ENCODE results near the gene SRF. TPM values are rescaled to one million over a fixed set of nuclear protein-coding genes. Genes with fewer than 3 reads are reported as not detected.

The SRF gene
- total and polyA plus RNA-seq, 4 donors = 2.0 to 11.7 (median 7.1) TPM

GRCh38 chr6:43147691-43148477 lies 23.2 kb upstream of the SRF start:
- no peaks in the 10 kb centered on the region for H3K27me3 ChIP-seq (ENCODE audit: control insufficient read depth in 4 of 4, insufficient read depth in 4 of 4, low read length in 3 of 4)
- TF ChIP-seq GABPA (IDR thresholded peaks at IDR 0.05 in 1 of 2, conservative IDR thresholded peaks at IDR 0.05 in 1 of 2) (no peak), HNF4G (IDR thresholded peaks at IDR 0.05) (no peak), EGR1 (IDR thresholded peaks at IDR 0.05; ENCODE audit: low read depth in 2 of 2) (no peak), TAF1 (conservative IDR thresholded peaks at IDR 0.05) (no peak), RXRA (IDR thresholded peaks at IDR 0.05) (no peak), FOXA2 (IDR thresholded peaks at IDR 0.05) (no peak), HNF4A (conservative IDR thresholded peaks at IDR 0.05) (no peak), SP1 (IDR thresholded peaks at IDR 0.05) (no peak), NR2F2 (IDR thresholded peaks at IDR 0.05) (no peak), JUND (IDR thresholded peaks at IDR 0.05) (no peak)
- TF ChIP-seq, protein P1, sequence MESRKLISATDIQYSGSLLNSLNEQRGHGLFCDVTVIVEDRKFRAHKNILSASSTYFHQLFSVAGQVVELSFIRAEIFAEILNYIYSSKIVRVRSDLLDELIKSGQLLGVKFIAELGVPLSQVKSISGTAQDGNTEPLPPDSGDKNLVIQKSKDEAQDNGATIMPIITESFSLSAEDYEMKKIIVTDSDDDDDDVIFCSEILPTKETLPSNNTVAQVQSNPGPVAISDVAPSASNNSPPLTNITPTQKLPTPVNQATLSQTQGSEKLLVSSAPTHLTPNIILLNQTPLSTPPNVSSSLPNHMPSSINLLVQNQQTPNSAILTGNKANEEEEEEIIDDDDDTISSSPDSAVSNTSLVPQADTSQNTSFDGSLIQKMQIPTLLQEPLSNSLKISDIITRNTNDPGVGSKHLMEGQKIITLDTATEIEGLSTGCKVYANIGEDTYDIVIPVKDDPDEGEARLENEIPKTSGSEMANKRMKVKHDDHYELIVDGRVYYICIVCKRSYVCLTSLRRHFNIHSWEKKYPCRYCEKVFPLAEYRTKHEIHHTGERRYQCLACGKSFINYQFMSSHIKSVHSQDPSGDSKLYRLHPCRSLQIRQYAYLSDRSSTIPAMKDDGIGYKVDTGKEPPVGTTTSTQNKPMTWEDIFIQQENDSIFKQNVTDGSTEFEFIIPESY (IDR thresholded peaks at IDR 0.05) = no peak
- TF ChIP-seq, protein P2, sequence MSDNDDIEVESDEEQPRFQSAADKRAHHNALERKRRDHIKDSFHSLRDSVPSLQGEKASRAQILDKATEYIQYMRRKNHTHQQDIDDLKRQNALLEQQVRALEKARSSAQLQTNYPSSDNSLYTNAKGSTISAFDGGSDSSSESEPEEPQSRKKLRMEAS (IDR thresholded peaks at IDR 0.05) = no peak
- TF ChIP-seq, protein P3, sequence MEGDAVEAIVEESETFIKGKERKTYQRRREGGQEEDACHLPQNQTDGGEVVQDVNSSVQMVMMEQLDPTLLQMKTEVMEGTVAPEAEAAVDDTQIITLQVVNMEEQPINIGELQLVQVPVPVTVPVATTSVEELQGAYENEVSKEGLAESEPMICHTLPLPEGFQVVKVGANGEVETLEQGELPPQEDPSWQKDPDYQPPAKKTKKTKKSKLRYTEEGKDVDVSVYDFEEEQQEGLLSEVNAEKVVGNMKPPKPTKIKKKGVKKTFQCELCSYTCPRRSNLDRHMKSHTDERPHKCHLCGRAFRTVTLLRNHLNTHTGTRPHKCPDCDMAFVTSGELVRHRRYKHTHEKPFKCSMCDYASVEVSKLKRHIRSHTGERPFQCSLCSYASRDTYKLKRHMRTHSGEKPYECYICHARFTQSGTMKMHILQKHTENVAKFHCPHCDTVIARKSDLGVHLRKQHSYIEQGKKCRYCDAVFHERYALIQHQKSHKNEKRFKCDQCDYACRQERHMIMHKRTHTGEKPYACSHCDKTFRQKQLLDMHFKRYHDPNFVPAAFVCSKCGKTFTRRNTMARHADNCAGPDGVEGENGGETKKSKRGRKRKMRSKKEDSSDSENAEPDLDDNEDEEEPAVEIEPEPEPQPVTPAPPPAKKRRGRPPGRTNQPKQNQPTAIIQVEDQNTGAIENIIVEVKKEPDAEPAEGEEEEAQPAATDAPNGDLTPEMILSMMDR (IDR thresholded peaks at IDR 0.05; ENCODE audit: low read depth, low read length, missing input control) = no peak
- DNase-seq (ENCODE audit: low spot score) = no peak
- H3K9me3 ChIP-seq (ENCODE audit: control insufficient read depth in 4 of 4, low read length in 3 of 4) = no peaks in the 10 kb centered on the region
- H3K4me3 ChIP-seq (ENCODE audit: low read depth in 1 of 3, low read length in 3 of 3) = no peak overlapping the region
- H3K4me1 ChIP-seq (ENCODE audit: control insufficient read depth in 4 of 4, insufficient read depth in 4 of 4, low read length in 3 of 4) = peaks cover 0 to 21% (median 15%) of the 10 kb centered on the region in 4 donors
- 94% methylated on average over 6 of the region's 6 CpGs for WGBS
- no peak overlapping the region for H3K27ac ChIP-seq (ENCODE audit: low read depth in 1 of 2, low read length in 2 of 2)
- no peaks in the 10 kb centered on the region for H3K36me3 ChIP-seq (ENCODE audit: control insufficient read depth in 4 of 4, insufficient read depth in 3 of 4, low read depth in 1 of 4, low read length in 3 of 4)
- no peak overlapping the region for H3K9ac ChIP-seq (ENCODE audit: low read depth in 1 of 2, low read length in 2 of 2)

DNA sequence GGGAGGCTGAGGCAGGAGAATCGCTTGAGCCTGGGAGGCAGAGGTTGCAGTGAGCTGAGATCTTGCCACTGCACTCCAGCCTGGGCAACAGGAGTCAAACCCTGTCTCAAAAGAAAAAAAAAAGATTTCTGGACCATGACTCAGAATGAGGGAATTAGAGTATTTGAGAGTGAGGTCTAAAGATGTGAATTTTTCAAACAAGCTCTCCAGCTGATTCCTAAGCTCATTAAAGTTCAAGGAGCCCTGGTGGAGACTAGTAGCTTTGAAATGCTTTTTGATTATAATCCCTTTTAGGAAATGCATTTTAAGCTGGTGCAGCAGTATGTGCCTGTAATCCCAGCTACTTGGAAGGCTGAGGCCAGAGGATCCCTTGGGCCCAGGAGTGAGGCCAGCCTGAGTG lies 21.8 kb upstream of the SRF start:
- Histone ChIP-seq H3K27ac (ENCODE audit: low read depth in 1 of 2, low read length in 2 of 2) (no peak overlapping the region), H3K9me3 (ENCODE audit: control insufficient read depth in 4 of 4, low read length in 3 of 4) (no peaks in the 10 kb centered on the region), H3K36me3 (ENCODE audit: control insufficient read depth in 4 of 4, insufficient read depth in 3 of 4, low read depth in 1 of 4, low read length in 3 of 4) (no peaks in the 10 kb centered on the region), H3K27me3 (ENCODE audit: control insufficient read depth in 4 of 4, insufficient read depth in 4 of 4, low read length in 3 of 4) (no peaks in the 10 kb centered on the region), H3K4me1 (ENCODE audit: control insufficient read depth in 4 of 4, insufficient read depth in 4 of 4, low read length in 3 of 4) (peaks cover 0 to 14% (median 12%) of the 10 kb centered on the region in 4 donors), H3K9ac (ENCODE audit: low read depth in 1 of 2, low read length in 2 of 2) (no peak overlapping the region), H3K4me3 (ENCODE audit: low read depth in 1 of 3, low read length in 3 of 3) (no peak overlapping the region)
- no peak for DNase-seq (ENCODE audit: low spot score)
- TF ChIP-seq HNF4A (conservative IDR thresholded peaks at IDR 0.05) = no peak
- TF ChIP-seq TAF1 (conservative IDR thresholded peaks at IDR 0.05) = no peak
- WGBS = 100% methylated on average over 1 of the region's 1 CpG

All from liver (tissue), 9 donors.